T-helper 1 cell (primary cell): ENCODE results near the gene DLGAP4.
"Not testable (repeated sequence)": the region's sequence is repeated elsewhere in the genome, so short reads cannot be mapped to it uniquely, and the experiment has no call there.

Source experiments
- DNase-seq, 5 donors: peaks; one replicate each; pipeline ENCODE4 v3.0.0-alpha.2; 2012 to 2020

Gene DLGAP4

DNA sequence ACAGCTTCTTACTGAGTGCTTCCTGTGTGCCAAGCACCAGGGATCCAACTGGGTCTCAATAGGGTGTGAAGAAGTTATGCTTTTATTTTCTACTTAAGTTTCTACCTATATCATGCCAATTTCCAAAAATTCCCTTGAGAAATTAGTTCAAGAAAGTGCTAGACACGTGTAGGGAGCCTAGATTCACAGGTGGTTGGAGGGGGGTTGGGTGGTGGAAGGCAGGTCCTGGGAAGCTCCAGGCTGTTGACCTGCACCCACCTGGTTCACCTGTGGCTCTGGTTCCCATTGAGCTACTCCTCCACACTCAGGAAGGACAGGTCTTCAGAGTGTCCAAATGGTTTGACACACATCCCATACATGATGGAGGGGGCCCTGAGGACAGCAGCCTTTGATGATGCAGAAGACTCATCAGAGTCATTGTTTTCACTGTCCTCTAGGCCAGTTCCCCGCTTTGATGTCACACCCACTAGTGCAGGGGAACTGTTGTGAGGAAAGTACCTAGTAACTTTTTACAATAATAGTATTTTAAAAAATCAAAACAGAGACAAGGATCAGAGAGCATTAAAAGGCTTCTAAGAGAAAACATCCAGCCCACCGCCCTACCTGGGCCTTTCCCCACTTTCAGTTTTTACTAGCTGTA, 195.3 kb downstream of the DLGAP4 start:
- DNase-seq, result no peak

- DNase-seq, result no peak
These were observed 198.2 kb downstream of the DLGAP4 start for GRCh38 chr20:36504295-36504694.

DNA sequence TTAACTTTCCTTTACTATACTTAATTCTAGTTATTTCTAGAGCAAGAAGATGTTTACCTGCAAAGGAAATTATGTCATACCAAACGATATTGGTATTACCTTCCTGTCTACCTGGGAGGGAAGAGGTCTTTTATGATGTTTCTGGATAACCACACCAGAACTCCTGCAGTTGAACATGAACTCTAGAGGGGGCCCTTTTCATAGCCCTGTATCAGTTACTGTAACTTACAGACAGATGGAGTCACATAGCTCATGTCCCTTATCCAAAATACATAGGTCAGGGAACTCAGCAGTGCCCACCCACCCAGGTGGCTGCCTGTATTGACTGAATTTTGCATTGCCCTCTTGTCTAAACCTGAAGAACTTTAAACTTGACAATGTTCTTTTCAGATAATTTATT, 200.1 kb downstream of the DLGAP4 start:
- DNase-seq, result no peak

DNA sequence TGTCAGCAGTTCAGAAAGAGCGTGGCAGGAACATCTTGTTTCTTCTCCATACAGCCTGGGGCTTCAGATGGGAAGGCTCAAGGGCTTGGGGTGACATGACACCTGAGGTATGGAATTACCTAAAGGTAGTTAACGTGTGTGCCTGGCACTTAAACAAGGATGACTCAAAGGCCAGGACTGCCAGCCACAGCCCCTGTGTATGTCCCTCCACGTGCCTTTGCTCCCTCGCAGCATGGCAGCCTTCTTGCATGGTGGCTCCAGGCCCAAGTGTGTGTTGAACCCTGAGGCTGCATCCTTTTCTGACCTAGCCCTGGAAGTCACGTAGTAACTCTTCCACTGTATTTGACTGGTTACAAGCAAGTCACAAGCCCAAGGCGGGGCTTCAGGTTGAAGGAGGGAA, 201.6 kb downstream of the DLGAP4 start:
- no peak for DNase-seq

DNA sequence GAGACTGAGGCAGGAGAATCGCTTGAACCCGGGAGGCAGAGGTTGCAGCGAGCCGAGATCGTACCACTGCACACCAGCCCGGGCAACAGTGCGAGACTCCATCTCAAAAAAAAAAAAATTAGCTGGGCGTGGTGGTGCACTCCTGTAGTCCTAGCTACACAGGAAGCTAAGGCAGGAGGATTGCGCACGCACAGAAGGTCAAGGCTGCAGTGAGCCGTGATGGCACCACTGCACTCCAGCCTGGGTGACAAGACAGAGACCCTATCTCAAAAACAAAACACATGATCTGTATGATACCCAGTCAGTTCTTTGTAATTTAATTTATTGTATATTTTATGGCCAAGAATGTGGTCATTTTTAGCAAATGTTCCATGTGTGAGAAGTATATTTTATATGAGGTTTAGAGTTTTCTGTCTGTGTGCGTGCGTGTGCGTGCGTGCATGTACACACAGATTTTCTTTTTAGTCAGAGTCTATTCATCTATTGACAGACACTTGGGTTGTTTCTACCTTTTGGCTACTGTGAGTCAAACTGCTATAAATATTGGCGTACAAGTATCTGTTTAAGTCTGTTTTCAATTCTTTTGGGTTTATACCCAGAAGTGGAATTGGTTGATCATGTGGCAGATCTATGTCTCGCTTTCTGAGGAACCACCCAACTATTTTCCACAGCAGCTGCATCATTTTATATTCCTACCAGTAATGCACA, 213.0 kb downstream of the DLGAP4 start:
- DNase-seq, result peak in 1 of 5 donors; percentile 32

DNA sequence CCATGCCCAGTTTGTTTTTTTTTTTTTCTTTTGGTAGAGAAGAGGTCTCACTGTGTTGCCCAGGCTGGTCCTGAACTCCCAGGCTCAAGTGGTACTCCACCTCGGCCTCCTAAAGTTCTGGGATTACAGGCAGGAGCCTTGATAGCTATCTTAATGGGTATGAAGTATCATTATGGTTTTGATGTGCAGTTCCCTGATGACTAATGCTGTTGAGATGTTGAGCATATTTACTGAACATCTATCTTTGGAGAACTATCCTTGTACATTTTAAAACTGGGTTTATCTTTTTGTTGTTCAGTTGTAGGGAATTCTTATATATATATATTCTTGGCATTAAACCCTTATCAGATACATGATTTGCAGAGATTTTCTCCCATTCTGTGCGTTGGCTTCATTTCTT, 213.8 kb downstream of the DLGAP4 start:
- no peak for DNase-seq

GRCh38 chr20:36521526-36521925, 215.4 kb downstream of the DLGAP4 start:
- no peak for DNase-seq

DNA sequence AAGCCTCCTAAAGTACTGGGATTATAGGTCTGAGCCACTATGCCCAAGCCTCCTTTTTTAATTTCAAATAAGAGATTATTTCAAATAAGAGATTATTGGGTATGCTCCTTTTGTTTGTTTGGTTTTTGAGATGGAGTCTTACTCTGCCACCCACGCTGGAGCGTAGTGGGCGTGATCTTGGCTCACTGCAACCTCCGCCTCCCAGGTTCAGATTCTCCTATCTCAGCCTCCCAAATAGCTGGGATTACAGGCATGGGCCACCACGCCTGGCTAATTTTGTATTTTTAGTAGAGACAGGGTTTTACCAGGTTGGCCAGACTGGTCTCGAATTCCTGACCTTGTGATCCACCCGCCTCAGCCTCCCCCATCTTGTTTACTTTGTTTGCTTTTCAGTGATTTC, 216.3 kb downstream of the DLGAP4 start:
- not testable (repeated sequence) for DNase-seq

DNA sequence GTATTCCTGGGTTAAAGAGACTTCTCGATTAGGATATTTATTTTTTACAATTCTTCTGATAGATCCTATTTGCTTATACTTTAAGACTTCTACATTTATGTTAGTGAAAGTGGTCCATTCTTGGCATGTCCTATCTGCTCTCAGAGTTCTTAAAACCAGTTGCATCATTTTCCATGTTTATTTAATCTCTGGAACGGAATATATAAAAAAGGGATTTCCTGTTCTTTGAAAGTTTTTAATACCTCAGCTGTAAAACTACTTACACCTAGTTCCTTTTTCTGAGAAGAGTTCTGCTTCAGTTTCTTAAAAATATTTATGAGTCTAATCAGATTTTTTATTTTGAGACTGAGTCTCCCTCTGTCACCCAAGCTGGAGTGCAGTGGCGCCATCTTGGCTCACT, 217.2 kb downstream of the DLGAP4 start:
- no peak for DNase-seq

DNA sequence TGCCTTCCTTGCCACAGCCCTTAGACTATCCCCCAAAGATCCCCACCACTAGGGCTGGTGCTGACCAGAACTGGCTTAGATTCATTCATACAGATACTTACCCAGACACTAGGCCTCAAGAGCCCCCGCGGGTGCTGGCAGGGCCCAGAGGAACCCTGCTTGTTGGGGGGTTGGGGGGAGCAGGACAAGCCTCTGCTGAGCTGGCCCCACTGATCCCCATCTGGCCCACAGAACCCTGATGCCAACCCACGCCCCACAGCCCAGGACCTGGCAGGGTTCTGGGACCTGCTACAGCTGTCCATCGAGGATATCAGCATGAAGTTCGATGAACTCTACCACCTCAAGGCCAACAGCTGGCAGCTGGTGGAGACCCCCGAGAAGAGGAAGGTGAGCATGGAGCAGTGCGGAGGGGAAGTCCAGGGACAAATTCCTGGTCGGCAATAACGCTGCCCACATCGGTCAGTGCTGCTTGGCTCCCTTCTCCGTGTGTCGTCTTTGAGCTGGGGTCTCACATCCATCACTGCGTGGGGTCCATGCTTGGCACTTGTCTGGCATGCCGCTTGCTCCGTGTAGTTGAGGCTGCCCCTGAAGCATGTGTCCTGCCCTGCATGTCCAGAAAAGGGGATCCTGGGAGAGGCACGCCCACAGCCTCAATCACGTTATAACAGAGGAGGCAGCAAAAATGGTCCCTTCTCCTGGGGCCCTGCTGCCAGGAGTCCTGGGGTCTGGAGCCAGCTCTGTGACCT, 219.7 kb downstream of the DLGAP4 start:
- DNase-seq, result no peak

- DNase-seq, result no peak
These were observed 220.4 kb downstream of the DLGAP4 start for GRCh38 chr20:36526521-36527011.

GRCh38 chr20:36527331-36528125, 221.4 kb downstream of the DLGAP4 start:
- no peak for DNase-seq

DNA sequence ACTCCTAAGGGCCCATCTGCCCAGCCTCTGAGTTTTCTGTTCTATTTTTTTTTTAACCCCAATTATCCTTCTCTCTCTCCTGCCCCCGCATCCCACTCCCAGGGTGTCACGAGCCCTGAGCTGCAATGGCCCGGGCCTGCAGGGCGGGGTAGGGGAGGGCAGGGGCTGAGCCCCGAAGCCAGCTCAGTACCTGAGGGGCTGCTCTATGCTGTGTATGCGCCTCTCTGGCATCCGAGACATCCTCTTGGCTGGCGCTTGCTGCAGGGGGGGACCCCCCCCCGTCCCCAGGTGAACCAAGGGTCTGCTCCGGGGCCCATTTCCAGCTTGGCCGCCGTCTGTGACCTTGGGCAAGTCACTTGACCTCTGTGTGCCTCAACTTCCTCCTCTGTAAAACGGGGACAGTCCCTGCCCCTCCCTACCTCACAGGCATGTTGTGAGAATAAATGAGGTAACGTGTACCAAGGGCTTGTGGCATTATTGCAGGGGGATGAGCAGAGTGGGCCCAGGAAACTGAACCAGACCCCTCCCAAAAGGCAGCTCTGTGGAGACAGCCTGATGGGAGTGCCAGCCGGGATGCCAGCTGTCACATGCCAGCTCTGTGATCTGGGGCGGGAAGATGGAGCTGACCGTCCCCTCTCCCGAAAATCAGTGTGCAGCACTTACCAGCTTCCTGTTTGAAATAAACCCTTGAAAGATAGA, 222.2 kb downstream of the DLGAP4 start:
- no peak for DNase-seq

DNA sequence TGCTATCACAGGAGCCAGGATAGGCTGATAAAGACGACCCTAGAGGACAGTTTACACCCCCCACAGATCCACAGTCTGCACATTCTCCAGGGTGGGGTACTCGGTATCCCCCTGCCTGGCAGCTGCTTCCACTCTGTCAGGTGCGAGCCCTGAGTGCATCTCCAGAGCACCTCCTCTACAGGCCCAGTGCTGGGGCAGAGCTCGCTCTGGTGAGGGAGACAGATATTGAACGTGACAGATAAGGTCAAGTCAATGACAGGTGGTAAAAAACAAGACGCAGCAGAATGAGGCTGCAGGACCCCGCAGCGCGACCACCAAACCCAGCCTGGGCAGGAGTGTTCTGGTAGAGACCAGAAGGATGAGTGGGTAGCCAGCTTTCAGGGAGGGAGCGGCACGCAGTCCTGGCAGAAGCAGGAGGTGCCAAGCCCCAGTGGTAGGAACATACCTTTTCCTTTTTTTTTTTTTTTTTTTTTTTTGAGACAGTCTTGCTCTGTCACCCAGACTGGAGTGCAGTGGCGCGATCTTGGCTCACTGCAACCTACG, 222.8 kb downstream of the DLGAP4 start:
- no peak for DNase-seq

- no peak for DNase-seq
These were observed 226.2 kb downstream of the DLGAP4 start for GRCh38 chr20:36532388-36532787.

- DNase-seq, result no peak
These were observed 226.7 kb downstream of the DLGAP4 start for GRCh38 chr20:36532822-36533221.

DNA sequence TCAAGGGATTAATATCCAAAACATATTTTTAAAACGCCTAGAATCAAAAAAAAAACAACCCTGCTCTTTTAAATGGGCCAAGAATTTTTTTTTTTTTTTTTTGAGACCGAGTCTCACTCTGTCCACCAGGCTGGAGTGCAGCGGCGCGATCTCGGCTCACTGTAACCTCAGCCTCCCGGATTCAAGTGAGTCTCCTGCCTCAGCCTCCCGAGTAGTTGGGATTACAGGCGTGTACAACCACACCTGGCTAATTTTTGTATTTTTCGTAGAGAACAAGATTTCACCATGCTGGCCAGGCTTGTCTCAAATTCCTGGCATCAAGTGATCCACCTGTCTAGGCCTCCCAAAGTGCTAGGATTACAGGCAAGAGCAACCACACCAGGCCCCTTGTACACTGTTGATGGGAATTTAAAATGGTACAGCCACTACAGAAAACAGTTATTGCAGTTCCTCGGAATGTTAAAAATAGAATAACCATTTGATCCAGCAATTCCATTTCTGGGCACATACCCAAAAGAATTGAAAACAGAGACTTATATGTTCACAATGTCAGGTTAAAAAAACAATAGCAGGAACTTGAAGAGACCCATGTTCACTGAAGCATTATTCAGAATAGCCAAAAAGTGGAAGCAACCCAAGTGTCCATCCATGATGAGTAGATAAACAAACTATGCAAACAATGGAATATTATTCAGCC, 232.0 kb downstream of the DLGAP4 start:
- no peak for DNase-seq

DNA sequence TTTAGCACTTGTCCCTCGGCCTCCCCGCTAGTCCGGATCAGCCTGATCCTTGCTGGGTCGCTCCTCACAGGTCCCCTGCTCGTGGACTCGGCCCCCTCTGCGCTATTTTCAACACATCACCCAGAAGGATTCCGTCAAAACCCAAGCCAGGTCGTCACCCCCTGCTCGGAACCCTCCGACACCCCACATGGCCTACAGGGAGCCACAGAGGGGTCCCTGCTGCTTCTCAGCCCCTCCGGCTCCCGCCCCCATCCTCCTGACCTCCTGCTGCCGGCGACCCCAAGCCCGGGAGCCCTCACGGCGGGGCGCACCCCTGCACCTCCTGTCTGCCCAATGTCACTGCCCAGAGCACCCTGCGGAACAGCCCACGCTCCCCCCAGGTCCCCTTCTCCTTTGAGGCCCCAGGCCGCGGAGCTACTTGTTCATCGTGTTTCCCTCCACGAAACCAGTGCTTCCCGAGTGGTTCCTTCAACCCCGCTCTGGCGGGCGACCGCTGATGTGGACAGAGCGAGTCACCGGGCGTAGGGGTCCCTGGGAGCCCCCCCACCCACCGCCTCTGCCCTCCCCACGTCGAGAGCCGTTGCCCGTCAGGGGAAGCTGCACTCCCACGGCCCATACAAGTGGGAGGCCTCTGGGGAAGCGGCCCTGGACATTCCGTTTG, 234.5 kb downstream of the DLGAP4 start:
- DNase-seq, result no peak

DNA sequence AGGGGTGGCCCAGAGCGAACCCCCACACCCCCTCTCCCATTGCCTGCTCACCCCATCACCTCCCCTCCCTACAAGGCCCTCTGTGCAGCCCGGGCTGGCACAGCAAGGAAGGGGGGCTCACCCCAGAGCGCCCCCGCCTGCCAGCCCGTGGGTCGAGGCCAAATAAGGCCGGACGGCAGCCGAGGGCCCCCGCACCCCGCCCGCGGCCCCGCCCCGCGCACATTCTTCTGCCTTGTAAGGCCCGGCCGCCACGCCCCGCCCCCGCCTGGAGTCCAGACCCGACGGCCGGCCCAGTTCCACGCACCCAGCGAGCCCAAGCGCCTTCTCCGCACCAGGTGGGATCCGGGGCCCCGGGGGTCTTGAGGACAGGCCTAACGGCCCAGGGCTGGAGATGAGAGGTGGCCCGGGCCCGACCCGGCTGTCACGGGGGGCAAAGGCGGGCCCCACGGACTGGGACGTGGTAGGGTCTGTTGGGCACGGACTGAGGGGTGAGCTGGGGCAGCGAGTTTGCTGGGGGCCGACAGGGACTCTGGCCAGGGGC, 235.2 kb downstream of the DLGAP4 start, which contains the start of gene MYL9:
Gene MYL9 (plus strand): TSS at position 293 of the 541 bp plus-strand sequence. CDS start 3,366 bp downstream, outside the sequence.
- DNase-seq, result no peak

GRCh38 chr20:36541768-36542488, 235.8 kb downstream of the DLGAP4 start:
- no peak for DNase-seq
